Measurements from ENCODE around the gene DNAJA4.

- TF ChIP-seq CTCF (conservative IDR thresholded peaks at IDR 0.05; ENCODE audit: low read length) (no peak), EZH2phosphoT487 (IDR thresholded peaks at IDR 0.05; ENCODE audit: borderline replicate concordance, low read depth, low read length) (no peak)
Observed at GRCh38 chr15:78299101-78299930, 35.0 kb downstream of the DNAJA4 start, which contains the start of gene SKIC8.
